Endothelial cell of umbilical vein (primary cell): ENCODE data around the gene C10orf143. TPM values are rescaled to one million over a fixed set of nuclear protein-coding genes. Genes with fewer than 3 reads are reported as not detected.

Experiments
- BruUV-seq: library from RNA; stranded (reverse); fragments of 400-500 nt; replicated peaks from 2 replicates; lab custom pipeline; 2021; lab: Mats Ljungman, UMichigan
- CTCF ChIA-PET: fragments of 300-600, 350-600 bp; sonication (Branson Sonifier 250); formaldehyde crosslinking; loops from one replicate; lab custom pipeline; 2021; ENCODE audit warnings: antibody characterized with exemption, inconsistent platforms; lab: Charles Lee
- POLR2A ChIA-PET: fragments of 300-600, 350-600 bp; sonication (Branson Sonifier 250); formaldehyde crosslinking; loops from one replicate; lab custom pipeline; 2021; ENCODE audit warnings: antibody characterized with exemption, inconsistent platforms; lab: Charles Lee
- DNase-seq: peaks from one replicate; pipeline ENCODE4 v3.0.0-alpha.2; 2011; ENCODE audit warnings: low read depth, low spot score
- FAIRE-seq: peaks from 2 replicates; lab custom pipeline; 2011; peaks lifted over from hg19 to GRCh38; lab: Jason Lieb, UNC
- H2AFZ ChIP-seq: 2 replicates; pipeline ENCODE4 v1.6.0; 2012; ENCODE audit warnings: low read depth, low read length, control low read depth, inconsistent platforms
- H3K27ac ChIP-seq: 2 replicates; pipeline ENCODE4 v1.5.1; 2011; ENCODE audit warnings: low read depth, mild to moderate bottlenecking, control low read depth, low read length, moderate library complexity; ENCODE audit not compliant: insufficient read depth
- H3K27me3 ChIP-seq, 2 experiments: 2 replicates each; pipeline versions ENCODE4 v1.6.0 to v1.6.1; 2011; ENCODE audit warnings: low read length in 2 of 2, mixed read lengths in 1 of 2; ENCODE audit not compliant: control insufficient read depth in 2 of 2, insufficient read depth in 2 of 2
- H3K36me3 ChIP-seq, 2 experiments: 2 replicates in 1 of 2; 3 replicates in 1 of 2; pipeline ENCODE4 v1.5.1; 2011; ENCODE audit warnings: low read length in 2 of 2, mild to moderate bottlenecking in 1 of 2, moderate library complexity in 1 of 2; ENCODE audit not compliant: control insufficient read depth in 2 of 2, insufficient read depth in 2 of 2; ENCODE audit errors: extremely low read depth in 1 of 2
- H3K4me1 ChIP-seq: 3 replicates; pipeline ENCODE4 v1.5.1; 2011; ENCODE audit warnings: mild to moderate bottlenecking, low read length; ENCODE audit not compliant: control insufficient read depth, insufficient read depth; ENCODE audit errors: extremely low read depth
- H3K4me2 ChIP-seq: 2 replicates; pipeline ENCODE4 v1.6.1; 2011; ENCODE audit warnings: low read length, control low read depth, mixed read lengths; ENCODE audit not compliant: insufficient read depth
- H3K4me3 ChIP-seq, 3 experiments: fragments of 200-600 bp in 1 of 3; sonication (generic), shearing (Covaris generic) in 1 of 3; replicated peaks in 1 of 3; 2 replicates each; pipeline ENCODE4 v1.5.1; 2011 to 2016; ENCODE audit warnings: control low read depth in 3 of 3, low read length in 3 of 3, mild to moderate bottlenecking in 2 of 3, inconsistent platforms in 1 of 3, low read depth in 1 of 3, moderate library complexity in 1 of 3; ENCODE audit not compliant: insufficient read depth in 1 of 3
- H3K79me2 ChIP-seq: 2 replicates; pipeline ENCODE4 v1.6.0; 2012; ENCODE audit warnings: low read length, inconsistent platforms; ENCODE audit not compliant: control insufficient read depth, insufficient read depth
- H3K9ac ChIP-seq: replicated peaks from 2 replicates; pipeline ENCODE3; 2011; ENCODE audit warnings: low read length, control low read depth; ENCODE audit not compliant: insufficient read depth; ENCODE audit errors: extremely low read depth
- H3K9me1 ChIP-seq: replicated peaks from 3 replicates; pipeline ENCODE4 v1.6.0; 2011; ENCODE audit warnings: mild to moderate bottlenecking, low read length; ENCODE audit not compliant: control insufficient read depth, insufficient read depth; ENCODE audit errors: extremely low read depth
- H3K9me3 ChIP-seq: replicated peaks from 2 replicates; pipeline ENCODE4 v1.5.1; 2012; ENCODE audit warnings: low read length, inconsistent platforms; ENCODE audit not compliant: control insufficient read depth, insufficient read depth
- H4K20me1 ChIP-seq: replicated peaks from 2 replicates; pipeline ENCODE3; 2011; ENCODE audit warnings: mild to moderate bottlenecking, low read length; ENCODE audit not compliant: control insufficient read depth, insufficient read depth; ENCODE audit errors: extremely low read depth
- EZH2 ChIP-seq: IDR thresholded peaks from 2 replicates; pipeline ENCODE4 v1.6.1; 2012; ENCODE audit warnings: borderline replicate concordance, low read depth, mild to moderate bottlenecking, moderate library complexity, low read length, inconsistent platforms; ENCODE audit not compliant: severe bottlenecking
- FOS ChIP-seq: IDR thresholded peaks from 2 replicates; pipeline ENCODE4 v1.6.1; 2011; ENCODE audit warnings: mild to moderate bottlenecking, low read length, moderate library complexity, borderline replicate concordance; ENCODE audit not compliant: insufficient read depth
- GATA2 ChIP-seq: IDR thresholded peaks from 2 replicates; pipeline ENCODE4 v1.7.0; 2011; ENCODE audit warnings: low read depth, mild to moderate bottlenecking, moderate library complexity, mixed read lengths, low read length; ENCODE audit not compliant: insufficient read length, insufficient read depth
- JUN ChIP-seq: IDR thresholded peaks from 2 replicates; pipeline ENCODE4 v1.6.1; 2011; ENCODE audit warnings: borderline replicate concordance, low read depth; ENCODE audit not compliant: insufficient read length, insufficient read depth
- dilution Hi-C: fragments of 300-500 bp; cut with MboI; formaldehyde crosslinking; loops from one replicate; pipeline ENCODE4 v1.15.0; 2019; ENCODE audit warnings: low sequenced_read_pairs; ENCODE audit not compliant: extremely low pct_ligation_motif_present
- intact Hi-C: fragments of 100-400 bp; cut with micrococcal nuclease; formaldehyde crosslinking; loops from one replicate; pipeline ENCODE4 v1.10.0; 2022
- polyA plus RNA-seq, 4 experiments: library from polyadenylated mRNA; depleted of rRNA in 3 of 4; stranded (reverse) in 3 of 4; unstranded in 1 of 4; fragments of >200 nt; gene quantifications; 2 replicates each; pipeline versions ENCODE4 v1.2.1 to v1.2.3, GENCODE V29; 2011 to 2012; ENCODE audit warnings: missing spikeins in 1 of 4
- total RNA-seq: library from RNA; stranded (reverse); gene quantifications from 2 replicates; pipeline ENCODE4 v1.2.3, GENCODE V29; 2021
- TF ChIP-seq, protein P1 (sequence below), 2 donors: IDR thresholded peaks; 1 replicate in 1 of 2; 2 replicates in 1 of 2; pipeline ENCODE4 v1.5.1; 2011; ENCODE audit warnings: low read length in 2 of 2, mild to moderate bottlenecking in 2 of 2, moderate library complexity in 2 of 2, control low read depth in 1 of 2, inconsistent platforms in 1 of 2, low read depth in 1 of 2; ENCODE audit not compliant: insufficient read depth in 1 of 2; ENCODE audit errors: extremely low read depth in 1 of 2
- TF ChIP-seq, protein P2 (sequence below): IDR thresholded peaks from 2 replicates; pipeline ENCODE4 v1.6.1; 2011; ENCODE audit not compliant: insufficient read depth, insufficient read length

The C10orf143 gene
- total and polyA plus RNA-seq, 2 donors (not counting 3 experiments of a cell fraction or from before 2014, with no cell fraction given): 0.26 to 0.44 TPM

DNA sequence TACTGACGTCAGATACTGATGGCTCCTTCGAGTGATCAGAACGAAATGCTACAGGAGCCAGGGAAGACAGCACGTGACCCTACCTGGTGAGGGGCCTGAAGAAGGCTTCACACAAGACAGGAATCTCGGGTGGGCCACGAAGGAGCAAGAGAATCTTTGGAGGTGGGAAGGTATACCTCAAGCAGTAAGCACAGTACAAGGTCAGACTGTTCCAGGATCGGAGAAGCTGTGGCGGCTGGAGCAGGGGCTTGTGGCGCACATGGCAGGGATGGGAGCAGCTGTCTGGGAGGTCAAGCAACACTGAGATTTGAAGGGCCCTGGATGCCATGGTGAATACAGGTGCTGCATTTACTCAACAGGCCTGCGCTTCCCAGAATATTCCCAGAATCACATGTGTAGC lies 45.4 kb downstream of the C10orf143 start:
- Histone ChIP-seq H2AFZ (no peak overlapping the region), H3K9me1 (no peaks in the 10 kb centered on the region), H4K20me1 (no peaks in the 10 kb centered on the region), H3K79me2 (no peaks in the 10 kb centered on the region), H3K36me3 (no peaks in the 10 kb centered on the region), H3K4me2 (no peak overlapping the region), H3K4me3 (no peak overlapping the region), H3K27ac (no peak overlapping the region), H3K9ac (no peak overlapping the region), H3K4me1 (no peaks in the 10 kb centered on the region), H3K9me3 (no peaks in the 10 kb centered on the region), H3K27me3 (no peaks in the 10 kb centered on the region)
- BruUV-seq: no TSS peak
- FAIRE-seq: no peak
- POLR2A ChIA-PET: no interaction called here
- dilution Hi-C loops (no loop called here), intact Hi-C loops (no loop called here)
- no peak for TF ChIP-seq GATA2
- TF ChIP-seq JUN: no peak
- TF ChIP-seq, protein P1, sequence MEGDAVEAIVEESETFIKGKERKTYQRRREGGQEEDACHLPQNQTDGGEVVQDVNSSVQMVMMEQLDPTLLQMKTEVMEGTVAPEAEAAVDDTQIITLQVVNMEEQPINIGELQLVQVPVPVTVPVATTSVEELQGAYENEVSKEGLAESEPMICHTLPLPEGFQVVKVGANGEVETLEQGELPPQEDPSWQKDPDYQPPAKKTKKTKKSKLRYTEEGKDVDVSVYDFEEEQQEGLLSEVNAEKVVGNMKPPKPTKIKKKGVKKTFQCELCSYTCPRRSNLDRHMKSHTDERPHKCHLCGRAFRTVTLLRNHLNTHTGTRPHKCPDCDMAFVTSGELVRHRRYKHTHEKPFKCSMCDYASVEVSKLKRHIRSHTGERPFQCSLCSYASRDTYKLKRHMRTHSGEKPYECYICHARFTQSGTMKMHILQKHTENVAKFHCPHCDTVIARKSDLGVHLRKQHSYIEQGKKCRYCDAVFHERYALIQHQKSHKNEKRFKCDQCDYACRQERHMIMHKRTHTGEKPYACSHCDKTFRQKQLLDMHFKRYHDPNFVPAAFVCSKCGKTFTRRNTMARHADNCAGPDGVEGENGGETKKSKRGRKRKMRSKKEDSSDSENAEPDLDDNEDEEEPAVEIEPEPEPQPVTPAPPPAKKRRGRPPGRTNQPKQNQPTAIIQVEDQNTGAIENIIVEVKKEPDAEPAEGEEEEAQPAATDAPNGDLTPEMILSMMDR (IDR thresholded peaks at IDR 0.05; ENCODE audit: extremely low read depth in 1 of 2, insufficient read depth in 1 of 2, low read depth in 1 of 2, low read length in 2 of 2): no peak
- TF ChIP-seq EZH2: no peak
- no peak for TF ChIP-seq FOS
- TF ChIP-seq, protein P2, sequence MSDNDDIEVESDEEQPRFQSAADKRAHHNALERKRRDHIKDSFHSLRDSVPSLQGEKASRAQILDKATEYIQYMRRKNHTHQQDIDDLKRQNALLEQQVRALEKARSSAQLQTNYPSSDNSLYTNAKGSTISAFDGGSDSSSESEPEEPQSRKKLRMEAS: no peak
- CTCF ChIA-PET: no interaction called here
- no peak for DNase-seq
